ENCODE data around the gene SMARCC2.

The SMARCC2 gene

GRCh38 chr12:56189099-56189917 lies at the start of gene SMARCC2:
Gene SMARCC2 (minus strand): TSS chr12:56189483. CDS start chr12:56189461, 22 bp downstream.
- DNase-seq = peak; percentile 85

GRCh38 chr12:56237552-56237951 lies 48.3 kb upstream of the SMARCC2 start:
- no peak for DNase-seq

GRCh38 chr12:56236985-56237384 lies 47.7 kb upstream of the SMARCC2 start:
- no peak for DNase-seq

- DNase-seq = no peak
Observed at GRCh38 chr12:56236091-56236490, 46.8 kb upstream of the SMARCC2 start.

- DNase-seq = no peak
Observed at GRCh38 chr12:56234746-56235436, 45.6 kb upstream of the SMARCC2 start.

GRCh38 chr12:56231184-56231582 lies 41.9 kb upstream of the SMARCC2 start:
- no peak for DNase-seq

- no peak for DNase-seq
Observed at GRCh38 chr12:56230432-56231183, 41.3 kb upstream of the SMARCC2 start.

GRCh38 chr12:56229916-56230431 lies 40.7 kb upstream of the SMARCC2 start, which contains the start of gene SLC39A5:
Gene SLC39A5 (plus strand): TSS chr12:56230051. CDS start chr12:56231275, 1,224 bp downstream.
- no peak for DNase-seq

- DNase-seq = no peak
Observed at GRCh38 chr12:56229082-56229481, 39.8 kb upstream of the SMARCC2 start.

- no peak for DNase-seq
Observed at GRCh38 chr12:56224954-56225353, 35.7 kb upstream of the SMARCC2 start.

- DNase-seq = peak; percentile 95
Observed at GRCh38 chr12:56224102-56224701, 34.9 kb upstream of the SMARCC2 start, which contains the start of gene NABP2. Gene NABP2 (plus strand): TSS chr12:56224342. CDS start chr12:56224857, 515 bp downstream.

- no peak for DNase-seq
Observed at GRCh38 chr12:56223571-56224101, 34.4 kb upstream of the SMARCC2 start.

GRCh38 chr12:56222531-56222895 lies 33.2 kb upstream of the SMARCC2 start:
- no peak for DNase-seq

- peak; percentile 93 for DNase-seq
Observed at GRCh38 chr12:56221757-56222530, 32.7 kb upstream of the SMARCC2 start, which contains the start of gene RNF41. Gene RNF41 (minus strand): TSS chr12:56221922. CDS start chr12:56214047, 7,875 bp downstream.

GRCh38 chr12:56221232-56221756 lies 32.0 kb upstream of the SMARCC2 start:
- no peak for DNase-seq

- no peak for DNase-seq
Observed at GRCh38 chr12:56220611-56221231, 31.4 kb upstream of the SMARCC2 start.

GRCh38 chr12:56219840-56220239 lies 30.6 kb upstream of the SMARCC2 start:
- DNase-seq = no peak

- DNase-seq = no peak
Observed at GRCh38 chr12:56216461-56216860, 27.2 kb upstream of the SMARCC2 start.

GRCh38 chr12:56213878-56214277 lies 24.6 kb upstream of the SMARCC2 start:
- no peak for DNase-seq

- DNase-seq = no peak
Observed at GRCh38 chr12:56212361-56212760, 23.1 kb upstream of the SMARCC2 start.

GRCh38 chr12:56208006-56208405 lies 18.7 kb upstream of the SMARCC2 start:
- DNase-seq = no peak

Data from activated naive CD4-positive, alpha-beta T cell treated with Interleukin-2 at 50 U/mL for 16 hours (primary cell).